HG03558 (cell line): ENCODE data around the gene ZNF354C.
"Not testable (repeated sequence)": the region's sequence is repeated elsewhere in the genome, so short reads cannot be mapped to it uniquely, and the experiment has no call there.

ENCODE experiments used
- ATAC-seq: cut with Tn5 transposase; IDR thresholded peaks from one replicate; pipeline ENCODE4 v1.9.1; 2021; ENCODE audit warnings: moderate number of reproducible peaks; ENCODE audit not compliant: unreplicated experiment; ENCODE audit errors: extremely low read depth

Gene ZNF354C

GRCh38 chr5:179060116-179061008, at the start of gene ZNF354C:
TSS of gene ZNF354C (plus strand) at chr5:179060373. CDS start at chr5:179062069, 1,696 bp downstream.
- no peak for ATAC-seq

GRCh38 chr5:179023528-179024189, 36.5 kb upstream of the ZNF354C start, which contains the start of gene ZNF879:
TSS of gene ZNF879 (plus strand) at chr5:179023804. CDS start at chr5:179025005, 1,201 bp downstream.
- ATAC-seq: peak; percentile 74

- ATAC-seq: no peak
Observed at GRCh38 chr5:179033004-179033580, 27.1 kb upstream of the ZNF354C start.

GRCh38 chr5:179044765-179045164, 15.4 kb upstream of the ZNF354C start:
- no peak for ATAC-seq

GRCh38 chr5:179051784-179052183, 8.4 kb upstream of the ZNF354C start:
- no peak for ATAC-seq

- ATAC-seq: no peak
Observed at GRCh38 chr5:179054036-179054785, 6.0 kb upstream of the ZNF354C start.

GRCh38 chr5:179054876-179055275, 5.3 kb upstream of the ZNF354C start:
- ATAC-seq: no peak

- ATAC-seq: no peak
Observed at GRCh38 chr5:179055436-179055835, 4.7 kb upstream of the ZNF354C start.

GRCh38 chr5:179055841-179056240, 4.3 kb upstream of the ZNF354C start:
- no peak for ATAC-seq

- no peak for ATAC-seq
Observed at GRCh38 chr5:179061025-179061424, 852 bp downstream of the ZNF354C start.

GRCh38 chr5:179065703-179066102, 5.5 kb downstream of the ZNF354C start:
- ATAC-seq: no peak

GRCh38 chr5:179079165-179079987, 19.2 kb downstream of the ZNF354C start:
- ATAC-seq: no peak

- no peak for ATAC-seq
Observed at GRCh38 chr5:179080724-179081123, 20.6 kb downstream of the ZNF354C start.

GRCh38 chr5:179089502-179089901, 29.3 kb downstream of the ZNF354C start:
- ATAC-seq: no peak

- not testable (repeated sequence) for ATAC-seq
Observed at GRCh38 chr5:179101282-179101681, 41.1 kb downstream of the ZNF354C start.

GRCh38 chr5:179110528-179110927, 50.4 kb downstream of the ZNF354C start:
- ATAC-seq: no peak

GRCh38 chr5:179111267-179112207, 51.4 kb downstream of the ZNF354C start:
- no peak for ATAC-seq

GRCh38 chr5:179112469-179113142, 52.4 kb downstream of the ZNF354C start:
- no peak for ATAC-seq
